Measurements from ENCODE around the gene MS4A4A. TPM values are rescaled to one million over a fixed set of nuclear protein-coding genes. Genes with fewer than 3 reads are reported as not detected.

Gene MS4A4A
- not detected in 2 replicates for total RNA-seq
- polyA plus RNA-seq: not detected in 2 replicates

DNA sequence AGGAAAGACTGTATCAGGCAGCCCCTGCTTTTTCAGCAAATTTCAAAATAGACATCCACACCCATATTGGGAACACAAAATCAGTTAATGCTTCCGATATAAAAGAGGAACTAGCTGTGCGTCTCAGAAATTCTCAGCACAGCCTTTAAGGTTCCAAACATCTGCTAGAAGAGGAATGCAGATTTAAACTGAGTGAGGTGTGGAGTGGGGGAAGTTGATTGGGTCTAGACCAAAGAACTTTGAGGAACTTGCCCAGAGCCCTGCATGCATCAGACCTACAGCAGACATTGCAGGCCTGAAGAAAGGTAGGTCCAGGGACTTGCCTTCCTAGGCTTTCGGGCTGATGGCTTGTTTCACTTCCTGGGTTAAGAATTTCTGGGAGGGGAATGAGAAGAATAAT is at the start of gene MS4A4A:
Gene MS4A4A (plus strand): TSS at position 255 of the 400 bp plus-strand sequence. CDS start 10 bp downstream, at position 265.
- no peak for DNase-seq (ENCODE audit: low read depth in 1 of 2, low spot score in 1 of 2)
- H3K36me3 ChIP-seq: no peaks in the 10 kb centered on the region
- H3K9me3 ChIP-seq (ENCODE audit: low read depth): peaks cover 2% of the 10 kb centered on the region
- TF ChIP-seq, protein P1, sequence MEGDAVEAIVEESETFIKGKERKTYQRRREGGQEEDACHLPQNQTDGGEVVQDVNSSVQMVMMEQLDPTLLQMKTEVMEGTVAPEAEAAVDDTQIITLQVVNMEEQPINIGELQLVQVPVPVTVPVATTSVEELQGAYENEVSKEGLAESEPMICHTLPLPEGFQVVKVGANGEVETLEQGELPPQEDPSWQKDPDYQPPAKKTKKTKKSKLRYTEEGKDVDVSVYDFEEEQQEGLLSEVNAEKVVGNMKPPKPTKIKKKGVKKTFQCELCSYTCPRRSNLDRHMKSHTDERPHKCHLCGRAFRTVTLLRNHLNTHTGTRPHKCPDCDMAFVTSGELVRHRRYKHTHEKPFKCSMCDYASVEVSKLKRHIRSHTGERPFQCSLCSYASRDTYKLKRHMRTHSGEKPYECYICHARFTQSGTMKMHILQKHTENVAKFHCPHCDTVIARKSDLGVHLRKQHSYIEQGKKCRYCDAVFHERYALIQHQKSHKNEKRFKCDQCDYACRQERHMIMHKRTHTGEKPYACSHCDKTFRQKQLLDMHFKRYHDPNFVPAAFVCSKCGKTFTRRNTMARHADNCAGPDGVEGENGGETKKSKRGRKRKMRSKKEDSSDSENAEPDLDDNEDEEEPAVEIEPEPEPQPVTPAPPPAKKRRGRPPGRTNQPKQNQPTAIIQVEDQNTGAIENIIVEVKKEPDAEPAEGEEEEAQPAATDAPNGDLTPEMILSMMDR (IDR thresholded peaks at IDR 0.05; ENCODE audit: low read depth, low read length): no peak
- H3K4me1 ChIP-seq (ENCODE audit: low read depth): no peaks in the 10 kb centered on the region
- no peak within 1 kb of the TSS for H3K27ac ChIP-seq
- H3K4me3 ChIP-seq: no peak within 1 kb of the TSS
- H3K27me3 ChIP-seq: no peaks in the 10 kb centered on the region

DNA sequence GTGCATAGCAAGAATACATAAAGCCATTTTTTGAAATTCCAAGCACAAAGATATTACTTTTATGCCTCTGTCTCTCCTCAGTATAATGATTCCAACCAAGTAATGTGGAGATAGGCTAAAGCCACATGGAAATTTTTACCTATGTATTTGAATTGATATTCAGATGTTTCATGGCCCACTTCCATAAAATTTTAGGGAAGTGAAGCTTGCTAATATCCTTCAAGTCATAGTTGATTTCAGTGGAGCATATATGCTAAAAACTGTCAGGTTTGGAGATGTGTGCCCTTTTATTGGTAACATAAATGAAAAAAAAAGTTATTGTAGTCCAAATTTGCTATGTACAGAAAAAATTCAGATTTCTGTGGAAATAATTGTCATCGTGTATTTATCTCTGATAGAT is 49.8 kb upstream of the MS4A4A start:
- no peaks in the 10 kb centered on the region for H3K27me3 ChIP-seq
- no peak overlapping the region for H3K27ac ChIP-seq
- no peaks in the 10 kb centered on the region for H3K36me3 ChIP-seq
- TF ChIP-seq, protein P1 (IDR thresholded peaks at IDR 0.05; ENCODE audit: low read depth, low read length): no peak
- no peaks in the 10 kb centered on the region for H3K9me3 ChIP-seq (ENCODE audit: low read depth)
- no peaks in the 10 kb centered on the region for H3K4me1 ChIP-seq (ENCODE audit: low read depth)
- DNase-seq (ENCODE audit: low read depth in 1 of 2, low spot score in 1 of 2): no peak
- H3K4me3 ChIP-seq: no peak overlapping the region

DNA sequence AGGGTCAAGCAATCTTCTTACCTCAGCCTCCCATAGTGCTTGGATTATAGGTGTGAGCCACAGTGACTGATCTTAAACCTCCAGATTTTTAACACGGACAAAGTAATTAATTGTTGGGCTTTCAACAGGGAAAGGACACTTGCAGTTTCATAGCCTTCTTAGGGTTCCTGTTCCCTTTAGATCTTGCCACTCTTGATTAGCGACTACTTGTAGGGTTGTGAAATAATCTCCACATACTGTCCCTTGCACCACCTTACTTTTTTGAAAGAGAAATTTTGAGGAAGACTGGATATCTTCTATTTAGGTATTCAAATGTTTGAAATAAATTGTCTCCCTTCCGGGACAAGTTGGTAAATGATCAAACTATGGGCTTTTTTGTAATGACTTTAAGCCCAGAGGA is 45.1 kb upstream of the MS4A4A start:
- Histone ChIP-seq H3K27ac (no peak overlapping the region), H3K4me1 (ENCODE audit: low read depth) (no peaks in the 10 kb centered on the region), H3K36me3 (no peaks in the 10 kb centered on the region), H3K9me3 (ENCODE audit: low read depth) (no peaks in the 10 kb centered on the region), H3K27me3 (no peaks in the 10 kb centered on the region), H3K4me3 (no peak overlapping the region)
- TF ChIP-seq, protein P1 (IDR thresholded peaks at IDR 0.05; ENCODE audit: low read depth, low read length): no peak
- no peak for DNase-seq (ENCODE audit: low read depth in 1 of 2, low spot score in 1 of 2)

DNA sequence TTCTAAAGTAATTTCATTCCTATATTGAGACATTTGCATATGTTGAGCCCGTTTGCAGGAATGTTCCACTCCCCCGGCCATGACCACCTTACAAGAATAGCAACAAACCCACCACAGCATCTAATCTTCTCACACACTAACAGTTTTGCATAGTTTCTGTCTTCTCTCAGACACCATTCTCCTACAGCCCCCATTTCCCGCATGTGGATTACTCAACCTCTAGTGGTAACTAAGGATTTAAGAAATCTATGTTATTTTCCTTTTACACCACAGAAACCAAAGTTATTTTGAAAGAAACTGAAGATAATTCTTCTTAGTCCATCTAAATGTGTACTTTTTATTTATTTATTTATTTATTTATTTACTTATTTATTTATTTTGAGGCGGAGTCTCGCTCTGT is 39.8 kb upstream of the MS4A4A start:
- no peaks in the 10 kb centered on the region for H3K36me3 ChIP-seq
- H3K27me3 ChIP-seq: no peaks in the 10 kb centered on the region
- no peaks in the 10 kb centered on the region for H3K4me1 ChIP-seq (ENCODE audit: low read depth)
- TF ChIP-seq, protein P1 (IDR thresholded peaks at IDR 0.05; ENCODE audit: low read depth, low read length): no peak
- DNase-seq (ENCODE audit: low read depth in 1 of 2, low spot score in 1 of 2): peak in 1 of 2 donors; percentile 6
- no peak overlapping the region for H3K27ac ChIP-seq
- H3K9me3 ChIP-seq (ENCODE audit: low read depth): no peaks in the 10 kb centered on the region
- H3K4me3 ChIP-seq: no peak overlapping the region

DNA sequence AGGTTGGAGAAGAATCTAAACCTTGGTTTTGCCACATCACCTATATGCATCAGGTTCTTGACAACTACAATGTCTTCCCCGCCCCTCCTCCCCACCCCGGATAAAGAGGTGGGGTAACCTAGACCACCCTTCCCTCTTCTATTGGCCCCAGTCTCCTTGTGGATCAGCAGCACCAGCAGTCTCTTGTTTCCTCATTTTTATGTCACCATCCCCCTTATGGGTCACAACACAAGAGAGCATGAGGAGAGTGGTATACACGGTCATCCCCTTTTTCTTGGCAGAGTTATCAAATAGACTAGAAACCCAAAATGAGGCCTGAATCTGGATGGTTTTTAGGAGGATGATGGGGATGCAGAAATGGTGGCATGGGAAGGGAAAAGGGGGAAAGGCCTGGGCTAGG is 38.7 kb upstream of the MS4A4A start:
- no peak for DNase-seq (ENCODE audit: low read depth in 1 of 2, low spot score in 1 of 2)

More for the DNA sequence above, 38.7 kb upstream of the MS4A4A start:
- Histone ChIP-seq H3K4me1 (ENCODE audit: low read depth) (no peaks in the 10 kb centered on the region), H3K4me3 (no peak overlapping the region), H3K27me3 (no peaks in the 10 kb centered on the region), H3K36me3 (no peaks in the 10 kb centered on the region), H3K27ac (no peak overlapping the region), H3K9me3 (ENCODE audit: low read depth) (no peaks in the 10 kb centered on the region)
- TF ChIP-seq, protein P1 (IDR thresholded peaks at IDR 0.05; ENCODE audit: low read depth, low read length): no peak
